Measurements from ENCODE around the gene DNAJC16.

- TF ChIP-seq PHF20 (CRISPR knock-in tag; IDR thresholded peaks at IDR 0.05) (no peak), BHLHE40 (IDR thresholded peaks at IDR 0.05; ENCODE audit: low read length) (no peak), THRA (CRISPR knock-in tag; IDR thresholded peaks at IDR 0.05; ENCODE audit: borderline replicate concordance) (no peak), SMC3 (IDR thresholded peaks at IDR 0.05; ENCODE audit: low read length) (no peak)
Measured at GRCh38 chr1:15623435-15623834, 96.8 kb downstream of the DNAJC16 start.

All from HepG2 (cell line).